Muscle layer of duodenum (tissue), 2 donors: ENCODE results near the gene NAV2.

Experiments
- H3K27ac ChIP-seq: one replicate; pipeline ENCODE4 v1.7.0; 2013; ENCODE audit warnings: mild to moderate bottlenecking, low read length
- H3K27me3 ChIP-seq: one replicate; pipeline ENCODE4 v1.7.0; 2013; ENCODE audit warnings: low read depth, mild to moderate bottlenecking, control low read depth, low read length
- H3K36me3 ChIP-seq, 2 donors: one replicate each; pipeline ENCODE4 v1.7.0; 2013; ENCODE audit warnings: low read length in 2 of 2, control low read depth in 1 of 2, mild to moderate bottlenecking in 1 of 2; ENCODE audit not compliant: insufficient read depth in 2 of 2, control insufficient read depth in 1 of 2
- H3K4me1 ChIP-seq, 2 donors: one replicate each; pipeline ENCODE4 v1.7.0; 2013; ENCODE audit warnings: low read length in 2 of 2, mild to moderate bottlenecking in 2 of 2, control low read depth in 1 of 2, moderate library complexity in 1 of 2; ENCODE audit not compliant: insufficient read depth in 2 of 2, control insufficient read depth in 1 of 2
- H3K4me3 ChIP-seq, 2 donors: one replicate each; pipeline ENCODE4 v1.7.0; 2013; ENCODE audit warnings: low read length in 2 of 2, low read depth in 1 of 2, mild to moderate bottlenecking in 1 of 2
- H3K9me3 ChIP-seq, 2 donors: one replicate each; pipeline ENCODE4 v1.7.0; 2013; ENCODE audit warnings: low read length in 2 of 2, control low read depth in 1 of 2, mild to moderate bottlenecking in 1 of 2; ENCODE audit not compliant: control insufficient read depth in 1 of 2
- donor health status: healthy.

NAV2 gene

DNA sequence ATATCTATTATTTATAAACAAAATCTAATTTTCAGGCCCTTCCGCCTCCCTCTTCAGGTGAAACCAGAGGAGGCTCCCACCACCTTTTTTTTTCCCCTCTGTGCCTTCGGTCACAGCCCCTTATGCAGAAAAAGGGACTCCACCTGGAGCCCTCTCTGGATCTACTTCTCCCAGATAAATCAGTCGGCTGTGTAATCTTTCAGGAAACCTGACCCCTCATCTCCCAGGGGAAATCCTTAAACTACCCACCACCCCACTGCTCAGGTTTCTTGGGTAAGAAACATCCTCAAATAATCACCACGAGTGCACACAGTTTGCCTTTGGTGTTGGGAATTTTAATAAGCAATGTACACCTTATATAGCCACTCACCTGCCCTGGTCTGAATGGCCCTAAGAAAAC is 104.2 kb downstream of the NAV2 start:
- H3K4me1 ChIP-seq: peaks cover 4 to 33% of the 10 kb centered on the region in 2 donors
- no peaks in the 10 kb centered on the region for H3K27me3 ChIP-seq
- H3K9me3 ChIP-seq: no peaks in the 10 kb centered on the region
- no peak overlapping the region for H3K27ac ChIP-seq
- H3K4me3 ChIP-seq: no peak overlapping the region
- no peaks in the 10 kb centered on the region for H3K36me3 ChIP-seq

GRCh38 chr11:19817265-19817851 is 104.7 kb downstream of the NAV2 start:
- H3K36me3 ChIP-seq: no peaks in the 10 kb centered on the region
- H3K9me3 ChIP-seq: no peaks in the 10 kb centered on the region
- H3K27ac ChIP-seq: no peak overlapping the region
- H3K4me1 ChIP-seq: peaks cover 4 to 33% of the 10 kb centered on the region in 2 donors
- no peak overlapping the region for H3K4me3 ChIP-seq
- no peaks in the 10 kb centered on the region for H3K27me3 ChIP-seq

DNA sequence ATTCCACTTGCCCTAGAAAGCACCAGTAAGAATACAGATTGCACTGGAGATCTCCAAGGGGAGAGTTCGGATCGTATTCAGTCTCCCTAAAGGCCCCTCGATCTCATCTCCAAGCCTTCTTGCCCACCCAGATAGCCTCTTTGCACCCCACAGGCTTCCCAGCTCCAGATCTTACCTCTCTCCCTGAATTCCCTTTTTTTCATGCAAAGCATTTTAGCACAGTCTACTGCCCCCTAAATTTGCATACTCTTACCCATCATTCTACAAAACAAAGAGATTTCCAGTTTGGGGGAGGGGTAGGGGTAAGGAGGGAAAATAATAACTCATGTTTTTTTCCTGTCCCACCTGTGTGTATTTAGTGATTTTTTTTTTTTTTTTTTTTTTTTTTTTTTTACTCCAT is 105.2 kb downstream of the NAV2 start:
- Histone ChIP-seq H3K27ac (no peak overlapping the region), H3K4me3 (no peak overlapping the region), H3K36me3 (no peaks in the 10 kb centered on the region), H3K27me3 (no peaks in the 10 kb centered on the region), H3K9me3 (no peaks in the 10 kb centered on the region), H3K4me1 (peaks cover 4 to 30% of the 10 kb centered on the region in 2 donors)

DNA sequence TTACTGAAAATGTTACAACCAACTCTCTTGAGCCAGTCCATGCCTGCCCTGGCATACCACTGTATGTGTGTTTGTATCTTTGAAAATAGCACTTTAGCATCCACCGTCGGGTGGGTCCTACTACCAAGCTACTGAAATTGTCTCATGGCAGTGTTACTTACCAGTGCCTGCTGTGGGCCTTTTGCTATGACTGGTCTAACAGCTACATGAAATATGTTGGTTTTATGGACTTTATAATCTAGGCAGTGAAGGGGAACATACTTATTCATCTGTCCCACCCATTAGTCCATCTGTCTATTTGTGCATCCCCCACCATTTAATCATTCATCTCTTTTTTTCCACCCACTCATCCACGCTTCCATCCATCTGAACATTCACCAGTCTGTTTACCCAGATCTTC is 106.0 kb downstream of the NAV2 start:
- peaks cover 4 to 22% of the 10 kb centered on the region in 2 donors for H3K4me1 ChIP-seq
- H3K27ac ChIP-seq: no peak overlapping the region
- no peak overlapping the region for H3K4me3 ChIP-seq
- H3K36me3 ChIP-seq: no peaks in the 10 kb centered on the region
- no peaks in the 10 kb centered on the region for H3K27me3 ChIP-seq
- H3K9me3 ChIP-seq: no peaks in the 10 kb centered on the region

GRCh38 chr11:19819148-19819547 is 106.5 kb downstream of the NAV2 start:
- Histone ChIP-seq H3K4me1 (peaks cover 4 to 17% of the 10 kb centered on the region in 2 donors), H3K9me3 (no peaks in the 10 kb centered on the region), H3K4me3 (no peak overlapping the region), H3K27ac (no peak overlapping the region), H3K27me3 (no peaks in the 10 kb centered on the region), H3K36me3 (no peaks in the 10 kb centered on the region)

DNA sequence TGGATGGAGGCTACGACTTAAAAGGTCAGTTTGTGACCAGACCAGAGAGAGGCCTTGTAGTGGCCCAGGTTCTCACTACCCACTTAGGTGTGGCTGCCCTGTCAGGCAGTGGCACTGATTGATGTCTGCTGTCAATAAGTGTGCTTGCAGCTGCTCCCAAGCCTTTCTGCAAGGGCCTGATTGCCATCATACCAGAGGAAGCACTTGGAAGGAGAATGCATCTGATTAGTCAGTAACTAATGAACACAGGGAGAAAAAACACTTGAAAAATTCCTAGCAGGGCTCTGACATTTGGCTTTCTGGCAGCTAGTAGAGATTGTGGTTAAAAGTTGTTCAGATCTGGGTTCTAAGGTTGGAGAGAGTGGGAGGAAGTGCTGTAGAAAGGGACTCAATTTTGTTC is 107.5 kb downstream of the NAV2 start:
- Histone ChIP-seq H3K4me1 (peaks cover 4 to 15% of the 10 kb centered on the region in 2 donors), H3K27me3 (no peaks in the 10 kb centered on the region), H3K9me3 (no peaks in the 10 kb centered on the region), H3K36me3 (no peaks in the 10 kb centered on the region), H3K27ac (no peak overlapping the region), H3K4me3 (no peak overlapping the region)

- Histone ChIP-seq H3K4me3 (no peak overlapping the region), H3K36me3 (no peaks in the 10 kb centered on the region), H3K4me1 (peaks cover 4 to 8% of the 10 kb centered on the region in 2 donors), H3K9me3 (no peaks in the 10 kb centered on the region), H3K27ac (no peak overlapping the region), H3K27me3 (no peaks in the 10 kb centered on the region)
These were observed 108.8 kb downstream of the NAV2 start for GRCh38 chr11:19821412-19821875.

DNA sequence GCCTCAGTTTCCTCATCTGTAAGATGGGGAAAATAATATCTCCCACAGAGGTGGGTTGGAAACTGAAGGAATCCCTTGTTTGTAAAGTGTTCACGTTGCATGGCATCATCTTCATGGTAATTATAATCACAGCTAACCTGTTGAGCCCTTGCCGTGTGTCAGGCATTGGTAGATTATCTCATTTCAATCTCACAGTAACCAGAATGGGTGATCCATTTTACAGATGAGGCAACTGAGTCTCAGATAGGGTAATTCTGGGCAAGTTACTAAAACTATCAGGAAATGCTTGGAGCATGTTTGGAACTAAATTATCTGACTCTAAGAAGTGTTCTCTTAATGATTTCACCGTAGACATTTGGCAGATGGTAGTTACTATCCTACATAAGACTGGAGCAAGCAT is 109.4 kb downstream of the NAV2 start:
- H3K9me3 ChIP-seq: no peaks in the 10 kb centered on the region
- H3K27me3 ChIP-seq: no peaks in the 10 kb centered on the region
- H3K36me3 ChIP-seq: no peaks in the 10 kb centered on the region
- peaks cover 4 to 7% of the 10 kb centered on the region in 2 donors for H3K4me1 ChIP-seq
- H3K4me3 ChIP-seq: no peak overlapping the region
- no peak overlapping the region for H3K27ac ChIP-seq

DNA sequence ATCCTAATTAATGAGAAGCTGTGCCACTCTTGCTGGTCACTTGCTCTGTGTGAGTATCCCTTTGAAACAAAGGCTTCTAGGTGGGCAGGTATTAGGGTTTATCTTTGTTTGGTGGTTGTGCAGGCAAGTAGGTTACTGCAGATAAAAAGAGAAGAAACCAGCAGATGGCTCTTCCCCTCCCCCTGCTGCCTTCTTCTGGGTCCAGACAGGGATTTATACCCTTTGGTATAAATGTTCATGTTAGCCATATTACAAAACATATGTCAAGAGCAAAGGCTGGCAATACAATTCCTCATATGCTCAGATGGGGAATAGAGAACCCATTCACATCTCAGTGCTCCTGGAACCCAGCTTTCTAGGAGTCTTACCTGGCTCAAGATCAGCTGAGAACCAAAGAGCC is 109.9 kb downstream of the NAV2 start:
- no peak overlapping the region for H3K27ac ChIP-seq
- no peaks in the 10 kb centered on the region for H3K27me3 ChIP-seq
- H3K36me3 ChIP-seq: no peaks in the 10 kb centered on the region
- no peaks in the 10 kb centered on the region for H3K9me3 ChIP-seq
- H3K4me3 ChIP-seq: no peak overlapping the region
- peaks cover 4 to 7% of the 10 kb centered on the region in 2 donors for H3K4me1 ChIP-seq

GRCh38 chr11:19826606-19827005 is 114.0 kb downstream of the NAV2 start:
- Histone ChIP-seq H3K27ac (no peak overlapping the region), H3K27me3 (no peaks in the 10 kb centered on the region), H3K9me3 (no peaks in the 10 kb centered on the region), H3K4me1 (no peaks in the 10 kb centered on the region), H3K4me3 (no peak overlapping the region), H3K36me3 (no peaks in the 10 kb centered on the region)

DNA sequence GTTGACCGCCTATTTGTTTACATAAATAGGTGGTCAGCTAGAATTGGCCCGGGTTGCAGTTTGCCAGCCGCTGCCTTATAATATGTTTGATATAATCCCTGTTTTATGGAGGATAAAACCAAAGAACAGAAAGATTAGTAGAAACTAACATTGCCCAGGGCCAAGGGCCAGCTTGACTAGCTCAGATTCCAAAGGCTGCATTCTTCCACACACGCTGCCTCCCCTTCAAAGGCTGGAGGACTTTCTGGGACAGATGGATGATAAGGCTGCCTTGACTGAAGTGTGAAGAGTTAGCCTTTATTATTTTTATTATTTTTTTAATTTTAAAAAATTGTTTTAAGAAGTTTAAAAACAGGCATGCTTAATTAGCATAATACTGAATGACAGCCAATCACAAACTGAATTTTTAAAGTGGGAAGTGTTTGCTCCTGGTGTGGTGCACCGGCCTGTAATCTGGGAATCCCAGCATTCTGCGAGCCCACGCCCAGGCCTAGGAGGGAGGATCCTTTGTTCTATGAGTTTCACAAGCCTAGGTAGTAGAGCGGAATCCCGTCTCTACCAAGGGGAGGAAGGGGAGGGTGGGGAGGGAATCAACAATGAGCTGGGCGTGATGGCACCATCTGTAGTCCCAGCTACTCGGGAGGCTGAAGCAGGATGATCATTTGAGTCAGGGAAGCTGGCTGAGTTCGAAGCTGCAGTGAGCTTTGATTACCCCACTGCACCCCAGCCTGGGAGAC is 114.9 kb downstream of the NAV2 start:
- Histone ChIP-seq H3K4me3 (no peak overlapping the region), H3K9me3 (no peaks in the 10 kb centered on the region), H3K27ac (no peak overlapping the region), H3K4me1 (no peaks in the 10 kb centered on the region), H3K36me3 (peaks cover 0 to 5% of the 10 kb centered on the region in 2 donors), H3K27me3 (no peaks in the 10 kb centered on the region)
